Amygdala (tissue), 56 donors: ENCODE measurements around the gene RNF14.
A peak's percentile ranks its signal among the peaks of the same experiment; 100 is the strongest.
"Not testable (repeated sequence)": the region's sequence is repeated elsewhere in the genome, so short reads cannot be mapped to it uniquely, and the experiment has no call there.

Experiments
- DNase-seq, 56 donors: peaks; one replicate each; lab custom pipeline; 2025; lab: John Stamatoyannopoulos, UW

Gene RNF14

GRCh38 chr5:142012792-142013388 is 44.0 kb downstream of the RNF14 start, which contains the start of gene GNPDA1:
Gene GNPDA1 (minus strand): TSS chr5:142013027. CDS start chr5:142012035, 992 bp downstream.
- DNase-seq = peak in 54 of 56 donors; percentile 37 to 87 (median 68)

GRCh38 chr5:142013734-142014521 is 45.0 kb downstream of the RNF14 start:
- DNase-seq = peak in 4 of 56 donors; percentile 5 to 40 (median 17)

- DNase-seq = peak in 3 of 56 donors; percentile 22 to 29 (median 27)
These were observed 46.1 kb downstream of the RNF14 start for GRCh38 chr5:142014911-142015584.

- DNase-seq = peak in 2 of 56 donors; percentile 12 to 26
These were observed 47.1 kb downstream of the RNF14 start for GRCh38 chr5:142015781-142016533.

- no peak for DNase-seq
These were observed 47.7 kb downstream of the RNF14 start for GRCh38 chr5:142016556-142016955.

- DNase-seq = no peak
These were observed 49.0 kb downstream of the RNF14 start for GRCh38 chr5:142017832-142018427.

- no peak for DNase-seq
These were observed 51.3 kb downstream of the RNF14 start for GRCh38 chr5:142020122-142020659.

- no peak for DNase-seq
These were observed 54.9 kb downstream of the RNF14 start for GRCh38 chr5:142023836-142024235.

GRCh38 chr5:142024771-142025304 is 55.9 kb downstream of the RNF14 start:
- DNase-seq = peak; percentile 41 to 92 (median 80)

GRCh38 chr5:142025637-142026036 is 56.7 kb downstream of the RNF14 start:
- DNase-seq = no peak

GRCh38 chr5:142032150-142032549 is 63.2 kb downstream of the RNF14 start:
- no peak for DNase-seq

GRCh38 chr5:142032747-142033631 is 64.1 kb downstream of the RNF14 start:
- DNase-seq = no peak

- DNase-seq = not testable (repeated sequence)
These were observed 65.0 kb downstream of the RNF14 start for GRCh38 chr5:142033632-142034567.

GRCh38 chr5:142034994-142035393 is 66.1 kb downstream of the RNF14 start:
- DNase-seq = no peak

GRCh38 chr5:142036918-142037317 is 68.0 kb downstream of the RNF14 start:
- no peak for DNase-seq

GRCh38 chr5:142037599-142037998 is 68.7 kb downstream of the RNF14 start:
- DNase-seq = not testable (repeated sequence)

GRCh38 chr5:142038735-142039134 is 69.8 kb downstream of the RNF14 start:
- no peak for DNase-seq
